Measurements from ENCODE around the gene PDE8A. TPM values are rescaled to one million over a fixed set of nuclear protein-coding genes. Genes with fewer than 3 reads are reported as not detected.

The PDE8A gene
- polyA plus RNA-seq, 1 experiment, result 48.4 TPM

- no peak for DNase-seq (ENCODE audit: low read depth, low spot score)
- ChIA-PET POLR2A (no interaction called here), CTCF (no interaction called here)
- Histone ChIP-seq H3K27me3 (ENCODE audit: control insufficient read depth, insufficient read depth, low read length) (no peaks in the 10 kb centered on the region), H3K9me3 (ENCODE audit: control insufficient read depth, insufficient read depth, low read length) (no peaks in the 10 kb centered on the region), H3K27ac (ENCODE audit: low read depth, low read length) (no peak overlapping the region), H3K4me3 (ENCODE audit: low read depth, low read length) (no peak overlapping the region)
- no peak for TF ChIP-seq CTCF (IDR thresholded peaks at IDR 0.05; ENCODE audit: low read depth, low read length)
Observed at GRCh38 chr15:85154061-85154460, 172.4 kb downstream of the PDE8A start.

- CTCF ChIA-PET, result no interaction called here
Observed at GRCh38 chr15:85155360-85155759, 173.7 kb downstream of the PDE8A start.

GRCh38 chr15:85155857-85156256 is 174.2 kb downstream of the PDE8A start:
- no peak overlapping the region for H3K4me3 ChIP-seq (ENCODE audit: low read depth, low read length)
- no peak overlapping the region for H3K27ac ChIP-seq (ENCODE audit: low read depth, low read length)
- ChIA-PET POLR2A (no interaction called here), CTCF (no interaction called here)
- no peaks in the 10 kb centered on the region for H3K27me3 ChIP-seq (ENCODE audit: control insufficient read depth, insufficient read depth, low read length)
- no peaks in the 10 kb centered on the region for H3K9me3 ChIP-seq (ENCODE audit: control insufficient read depth, insufficient read depth, low read length)
- DNase-seq (ENCODE audit: low read depth, low spot score), result no peak
- no peak for TF ChIP-seq CTCF (IDR thresholded peaks at IDR 0.05; ENCODE audit: low read depth, low read length)

More at GRCh38 chr15:85155360-85155759, 173.7 kb downstream of the PDE8A start:
- no peak overlapping the region for H3K4me3 ChIP-seq (ENCODE audit: low read depth, low read length)
- H3K27me3 ChIP-seq (ENCODE audit: control insufficient read depth, insufficient read depth, low read length), result no peaks in the 10 kb centered on the region
- POLR2A ChIA-PET, result no interaction called here
- H3K27ac ChIP-seq (ENCODE audit: low read depth, low read length), result no peak overlapping the region
- no peak for TF ChIP-seq CTCF (IDR thresholded peaks at IDR 0.05; ENCODE audit: low read depth, low read length)
- no peaks in the 10 kb centered on the region for H3K9me3 ChIP-seq (ENCODE audit: control insufficient read depth, insufficient read depth, low read length)
- no peak for DNase-seq (ENCODE audit: low read depth, low spot score)

GRCh38 chr15:85157344-85157743 is 175.7 kb downstream of the PDE8A start:
- Histone ChIP-seq H3K27ac (ENCODE audit: low read depth, low read length) (no peak overlapping the region), H3K4me3 (ENCODE audit: low read depth, low read length) (no peak overlapping the region), H3K27me3 (ENCODE audit: control insufficient read depth, insufficient read depth, low read length) (no peaks in the 10 kb centered on the region), H3K9me3 (ENCODE audit: control insufficient read depth, insufficient read depth, low read length) (0 out of 2 replicates have a peak, but pooled peaks cover 2% of the 10 kb centered on the region)
- POLR2A ChIA-PET, result no interaction called here
- CTCF ChIA-PET, result no interaction called here
- no peak for DNase-seq (ENCODE audit: low read depth, low spot score)
- TF ChIP-seq CTCF (IDR thresholded peaks at IDR 0.05; ENCODE audit: low read depth, low read length), result no peak

GRCh38 chr15:85162237-85162636 is 180.6 kb downstream of the PDE8A start:
- ChIA-PET POLR2A (no interaction called here), CTCF (no interaction called here)
- no peak overlapping the region for H3K4me3 ChIP-seq (ENCODE audit: low read depth, low read length)
- DNase-seq (ENCODE audit: low read depth, low spot score), result no peak
- no peak for TF ChIP-seq CTCF (IDR thresholded peaks at IDR 0.05; ENCODE audit: low read depth, low read length)
- H3K27ac ChIP-seq (ENCODE audit: low read depth, low read length), result no peak overlapping the region
- H3K27me3 ChIP-seq (ENCODE audit: control insufficient read depth, insufficient read depth, low read length), result no peaks in the 10 kb centered on the region
- 0 out of 2 replicates have a peak, but pooled peaks cover 2% of the 10 kb centered on the region for H3K9me3 ChIP-seq (ENCODE audit: control insufficient read depth, insufficient read depth, low read length)
